Measurements from ENCODE around the gene DYSF.

GRCh38 chr2:71607151-71607889 is 154.0 kb downstream of the DYSF start:
- TF ChIP-seq GATA2 (IDR thresholded peaks at IDR 0.05; ENCODE audit: low read depth, low read length) (no peak), GATA3 (IDR thresholded peaks at IDR 0.05; ENCODE audit: low read depth, low read length) (no peak)

Measured in SH-SY5Y (cell line).